ENCODE measurements around the gene MCM5. TPM values are rescaled to one million over a fixed set of nuclear protein-coding genes. Genes with fewer than 3 reads are reported as not detected.
"Not testable (repeated sequence)": the region's sequence is repeated elsewhere in the genome, so short reads cannot be mapped to it uniquely, and the experiment has no call there.

Gene MCM5
- total RNA-seq, 2 donors from 2014 or later: 11.0 to 21.9 TPM

DNA sequence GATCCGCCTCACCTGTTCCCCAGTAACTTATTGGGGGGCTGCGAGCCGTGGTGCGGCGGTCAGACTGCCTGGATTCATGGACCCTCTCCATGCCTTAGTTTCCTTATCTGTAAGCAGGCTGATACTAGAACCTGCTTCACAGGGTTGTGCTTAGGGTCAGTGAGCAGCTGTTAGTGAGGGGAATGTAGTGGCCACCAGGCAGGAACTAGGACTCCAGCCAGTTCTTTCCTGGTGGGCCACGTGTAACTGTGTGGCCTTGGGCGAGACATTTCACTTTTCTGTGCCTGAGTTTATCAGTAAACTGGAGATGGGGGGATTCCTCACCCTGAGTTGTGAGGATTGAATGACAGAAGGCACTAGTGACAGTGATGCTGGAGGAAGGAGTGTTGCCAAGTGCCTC lies 24.8 kb downstream of the MCM5 start:
- intact Hi-C loops (cut with DNase I): no loop called here
- DNase-seq: no peak
- no peak for ATAC-seq

DNA sequence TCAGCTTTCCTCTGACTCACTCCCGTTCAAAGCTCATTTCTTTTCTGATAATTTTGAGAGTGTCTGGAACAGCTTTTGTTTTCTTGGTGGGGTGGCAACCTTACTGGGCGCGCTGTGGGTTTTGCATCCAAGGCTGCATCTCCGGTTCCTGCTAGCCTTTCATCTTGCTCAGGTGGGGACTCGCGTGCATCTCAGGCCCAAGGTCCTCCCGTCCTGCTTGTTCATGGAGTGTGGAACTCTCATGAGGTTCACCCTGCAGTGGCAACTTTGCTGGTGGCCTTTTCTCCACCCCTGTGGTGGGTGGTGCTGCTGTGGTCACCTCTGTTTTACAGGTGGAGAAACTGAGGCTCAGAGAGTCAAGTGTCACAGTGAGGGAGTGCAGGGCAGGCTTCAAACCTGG lies 25.6 kb downstream of the MCM5 start:
- DNase-seq: no peak
- intact Hi-C loops (cut with DNase I): no loop called here
- ATAC-seq: no peak

DNA sequence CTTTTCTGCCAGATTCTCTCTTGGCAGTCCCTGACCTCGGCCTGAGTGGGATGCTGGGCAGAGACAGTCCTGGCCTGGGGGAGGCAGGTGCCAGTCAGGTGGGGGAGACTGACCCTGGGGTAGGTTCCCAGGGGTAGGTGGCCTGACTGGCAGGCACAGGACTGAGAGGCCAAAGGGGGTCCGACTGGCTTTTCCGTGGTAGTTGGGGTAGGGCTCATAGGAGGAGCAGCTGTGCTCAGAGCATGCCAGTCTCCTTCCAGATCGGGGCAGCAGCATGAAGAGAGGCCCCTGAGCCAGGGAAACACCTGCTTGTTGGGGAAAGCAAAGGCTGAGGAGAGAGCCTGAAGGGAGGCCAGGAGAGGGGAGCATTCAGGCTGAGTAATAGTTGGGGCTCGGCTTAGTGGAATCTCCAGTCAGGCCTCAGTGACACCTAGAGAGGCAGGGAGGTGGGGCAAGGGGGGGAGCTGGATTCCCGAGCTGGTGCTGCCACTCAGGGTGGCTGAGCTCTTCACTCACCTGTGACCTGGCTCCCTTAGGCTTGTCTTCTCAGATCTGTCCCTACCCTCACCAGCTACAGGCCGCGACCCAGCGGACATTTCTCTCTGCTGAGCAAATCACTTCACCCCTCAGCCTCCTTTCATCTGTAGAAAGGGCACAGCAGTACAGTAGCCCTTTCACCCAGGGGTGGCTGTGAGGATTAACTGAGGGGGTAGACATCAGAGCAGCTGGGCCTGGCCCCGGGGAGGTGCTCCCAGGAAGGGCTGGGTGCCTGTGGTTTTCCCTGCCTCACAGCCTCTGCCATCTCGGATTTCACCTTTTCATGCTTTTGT lies 26.2 kb downstream of the MCM5 start:
- intact Hi-C loops (cut with DNase I): no loop called here
- no peak for ATAC-seq
- no peak for DNase-seq

DNA sequence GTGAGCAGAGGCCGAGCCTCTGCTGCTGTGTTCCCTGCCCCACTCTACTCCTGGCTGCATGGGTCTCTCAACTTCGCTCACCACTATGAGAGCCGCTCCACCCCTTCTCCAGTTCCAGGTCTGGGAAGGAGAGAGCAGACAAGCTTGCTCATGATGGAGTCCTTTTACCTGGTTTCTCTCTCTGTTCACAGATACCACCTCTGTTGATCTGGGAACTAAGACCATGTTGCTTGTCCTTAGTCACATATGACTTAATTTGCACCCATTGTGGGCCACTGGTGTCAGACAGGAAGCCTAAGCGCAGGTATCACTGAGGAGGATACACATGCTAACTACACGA lies 26.8 kb downstream of the MCM5 start:
- ATAC-seq (no peak), DNase-seq (no peak)
- intact Hi-C loops (cut with DNase I): no loop called here

DNA sequence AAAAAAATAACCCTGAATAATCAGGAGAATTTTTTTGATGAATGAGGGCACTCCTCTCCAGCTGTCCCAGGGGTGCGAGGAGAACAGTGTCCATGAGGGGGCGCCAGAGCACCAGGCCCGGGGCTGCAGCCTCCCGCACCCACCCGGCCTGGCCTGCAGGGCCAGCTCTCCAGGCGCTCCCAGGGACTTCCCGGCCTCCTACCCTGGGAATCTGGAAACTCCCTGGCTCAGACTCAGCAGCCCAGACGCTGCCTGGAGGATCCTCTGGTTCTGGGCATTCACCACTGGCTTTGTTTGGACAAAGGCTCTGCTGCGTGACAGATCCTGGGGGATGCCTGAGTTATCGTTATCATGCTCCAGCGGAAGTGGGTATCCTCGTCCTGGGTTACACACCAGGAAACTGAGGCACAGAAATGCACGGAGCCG lies 31.0 kb downstream of the MCM5 start:
- DNase-seq (peak; percentile 91), ATAC-seq (peak; percentile 97 to 98)
- intact Hi-C loops (cut with DNase I): loop anchor here (1.0 to 10.0 kb wide), 3 partner anchors 151 to 694 kb away; no protein-coding TSS in a partner anchor

DNA sequence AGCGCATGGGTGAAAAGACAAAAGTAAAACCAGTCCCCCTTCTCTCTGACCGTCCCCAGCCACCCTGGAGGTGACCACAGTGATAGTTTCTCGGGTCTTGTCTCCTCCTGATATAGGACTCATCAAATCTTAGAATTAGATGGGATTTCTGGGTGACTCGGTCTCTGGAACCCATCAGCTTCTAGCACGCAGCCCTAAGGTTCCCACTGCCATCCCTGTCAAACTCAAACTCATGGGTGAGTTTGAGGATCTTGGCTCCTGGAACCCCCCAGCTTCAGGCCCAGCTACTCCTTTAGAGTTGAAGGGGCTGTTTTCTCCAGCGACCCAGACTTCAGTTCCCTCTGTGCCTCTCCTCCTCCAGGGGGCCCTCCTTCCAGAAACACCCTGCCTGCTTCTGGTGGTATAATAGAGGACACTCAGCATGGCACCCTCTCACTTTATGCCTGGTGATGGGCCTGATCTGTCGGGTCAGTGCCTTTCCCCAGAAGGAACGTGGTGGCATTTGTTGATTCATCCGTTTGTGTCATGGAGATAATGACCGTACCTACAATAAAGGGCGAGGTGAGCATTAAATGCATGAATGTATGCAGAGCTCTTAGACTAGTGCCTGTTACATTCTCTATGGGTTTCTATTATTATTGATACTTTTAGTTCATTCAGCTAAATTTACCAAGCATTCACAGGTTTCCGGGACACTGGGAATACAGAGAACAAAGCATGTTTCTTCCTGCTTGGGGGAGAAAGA lies 31.7 kb downstream of the MCM5 start:
- intact Hi-C loops (cut with DNase I): loop anchor here (1.0 to 10.0 kb wide), 3 partner anchors 151 to 693 kb away; no protein-coding TSS in a partner anchor
- DNase-seq: no peak
- no peak for ATAC-seq

DNA sequence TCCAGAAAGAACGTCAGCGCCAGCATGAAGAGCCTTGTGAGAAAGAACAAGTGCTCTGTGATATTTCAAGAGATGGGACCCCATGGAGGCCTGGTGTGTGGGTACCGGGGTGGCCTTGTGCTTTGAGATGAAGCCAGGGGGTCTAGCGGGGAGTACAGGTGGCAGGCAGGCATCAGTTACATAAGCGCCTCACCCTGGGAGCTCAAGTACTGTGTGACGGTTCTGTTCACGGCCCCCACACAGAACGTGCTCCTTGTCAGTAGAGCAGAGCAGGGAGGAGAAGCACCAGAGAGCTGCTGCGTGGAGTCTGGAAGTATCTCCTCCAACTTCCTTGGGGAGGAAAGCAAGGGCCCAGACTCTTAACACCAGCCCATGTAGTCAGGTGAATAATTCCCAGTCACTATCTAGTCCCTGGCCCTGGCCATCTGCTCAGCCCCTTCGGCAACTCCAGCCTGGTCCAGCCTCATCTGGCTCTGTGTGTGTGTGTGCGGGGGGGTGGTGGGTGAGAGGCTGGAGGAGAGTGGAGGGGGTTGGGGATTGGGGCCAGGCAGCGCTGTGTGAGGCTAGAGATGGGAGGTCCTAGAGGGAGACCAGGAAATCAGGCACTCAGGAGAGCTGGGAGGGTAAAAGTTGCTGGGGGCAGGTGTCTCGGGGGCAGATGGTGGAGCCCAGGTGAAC lies 32.4 kb downstream of the MCM5 start:
- intact Hi-C loops (cut with DNase I): loop anchor here in 1 of 2 donors (5.0 to 10.0 kb wide), 2 partner anchors 150 to 692 kb away; no protein-coding TSS in a partner anchor
- DNase-seq: no peak
- ATAC-seq: no peak

DNA sequence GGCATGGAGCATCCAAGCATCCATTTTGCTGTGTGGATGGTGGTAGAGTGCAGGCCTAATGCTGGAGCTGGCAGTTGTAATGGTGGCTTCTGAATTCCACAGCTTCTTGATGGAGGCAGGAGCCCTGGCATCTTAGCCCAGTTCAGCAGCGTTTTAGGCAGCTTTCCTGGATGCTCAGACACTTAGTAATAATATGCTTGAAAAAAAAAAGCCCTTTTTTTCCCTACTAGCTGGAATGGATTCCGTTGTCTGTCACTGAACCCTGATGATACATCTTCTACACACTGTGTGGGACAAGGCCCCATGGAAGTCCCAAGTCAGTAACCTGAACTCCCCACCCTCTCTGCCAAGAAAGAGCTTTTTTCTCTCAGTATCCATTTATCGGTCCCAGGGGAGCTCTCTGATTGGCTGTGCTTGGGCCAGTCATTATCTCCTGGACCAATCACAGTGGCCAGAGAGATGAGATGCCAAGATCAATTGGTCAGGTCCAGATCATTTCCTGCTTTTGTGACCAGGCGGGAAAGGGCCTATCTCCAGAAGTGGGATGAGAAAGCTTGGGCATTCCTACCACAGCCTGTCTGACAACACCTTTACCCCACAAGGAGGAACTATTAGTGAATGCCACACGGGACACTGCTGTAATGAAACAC lies 34.2 kb downstream of the MCM5 start:
- no peak for DNase-seq
- no peak for ATAC-seq
- intact Hi-C loops (cut with DNase I): loop anchor here in 1 of 2 donors (5.0 to 10.0 kb wide), 2 partner anchors 148 to 691 kb away; no protein-coding TSS in a partner anchor

DNA sequence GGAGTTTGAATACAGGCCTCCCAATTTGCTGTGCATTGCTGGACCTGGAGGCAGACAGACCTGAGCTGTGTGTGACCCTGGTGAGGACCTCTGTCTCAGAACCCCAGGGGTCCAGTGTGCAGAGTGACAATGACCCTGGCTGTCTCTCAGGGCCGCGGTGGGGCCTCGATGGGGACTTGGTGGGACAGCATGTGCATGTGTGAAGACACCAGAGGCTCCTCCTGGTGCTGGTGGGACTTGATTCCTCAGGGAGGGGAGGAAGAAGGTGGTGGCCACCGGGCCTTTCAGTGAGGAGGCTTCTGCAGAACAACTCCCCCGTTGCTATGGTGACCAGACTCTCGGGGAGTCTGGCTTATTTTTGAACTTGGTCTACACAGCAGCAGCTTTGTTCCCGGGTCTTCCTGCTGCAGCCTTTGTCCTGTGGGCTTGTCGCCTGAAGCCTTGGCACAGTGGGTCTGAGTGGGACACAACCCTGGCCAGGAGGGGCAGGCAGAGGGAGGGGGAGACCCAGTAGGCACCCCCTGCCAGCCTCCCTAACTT lies 35.3 kb downstream of the MCM5 start:
- no peak for ATAC-seq
- intact Hi-C loops (cut with DNase I): loop anchor here in 1 of 2 donors (10.0 kb wide), 1 partner anchor 690 kb away; no protein-coding TSS in a partner anchor
- DNase-seq: no peak

DNA sequence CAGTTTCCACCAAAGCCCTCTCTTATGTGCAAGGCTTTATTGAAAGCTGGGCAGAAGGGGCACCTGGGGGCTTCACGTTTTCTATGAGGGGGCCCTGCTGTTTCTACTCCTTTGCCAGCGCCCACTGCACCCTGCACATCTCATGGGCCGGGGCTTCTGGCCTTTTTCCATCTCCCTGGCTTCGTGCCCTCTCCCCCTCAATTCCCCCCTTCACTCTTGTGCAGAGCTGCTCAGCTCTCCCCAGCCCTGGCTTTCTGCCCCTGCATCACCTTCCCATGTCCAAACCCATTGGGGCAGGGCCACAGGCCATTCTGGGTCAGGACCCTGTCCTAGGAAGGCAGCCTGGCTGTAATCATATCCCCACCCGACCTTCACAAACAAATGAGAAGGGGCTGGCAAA lies 36.5 kb downstream of the MCM5 start:
- no peak for DNase-seq
- intact Hi-C loops (cut with DNase I): loop anchor here in 1 of 2 donors (10.0 kb wide), 1 partner anchor 688 kb away; no protein-coding TSS in a partner anchor
- ATAC-seq: no peak

DNA sequence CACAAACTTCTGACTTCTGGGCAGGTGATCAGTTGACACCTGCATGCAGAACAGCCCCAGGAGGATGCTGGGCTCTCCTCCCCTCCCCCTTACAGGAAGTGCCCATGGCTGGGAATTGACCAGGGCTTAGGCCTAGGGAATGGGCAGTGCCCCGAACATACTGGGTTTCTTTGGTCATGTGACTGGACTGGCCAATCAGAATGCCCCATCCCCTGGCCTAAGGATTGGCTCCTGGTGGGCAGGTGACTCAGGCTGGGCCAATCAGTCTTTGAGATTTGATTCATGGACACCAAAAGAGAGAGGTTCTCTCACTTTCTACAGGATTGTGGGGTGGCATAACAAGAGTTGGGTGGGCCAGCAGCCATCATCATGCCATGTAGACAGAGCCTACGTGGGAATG lies 37.1 kb downstream of the MCM5 start:
- intact Hi-C loops (cut with DNase I): loop anchor here in 1 of 2 donors (10.0 kb wide), 1 partner anchor 688 kb away; no protein-coding TSS in a partner anchor
- ATAC-seq (no peak), DNase-seq (no peak)

DNA sequence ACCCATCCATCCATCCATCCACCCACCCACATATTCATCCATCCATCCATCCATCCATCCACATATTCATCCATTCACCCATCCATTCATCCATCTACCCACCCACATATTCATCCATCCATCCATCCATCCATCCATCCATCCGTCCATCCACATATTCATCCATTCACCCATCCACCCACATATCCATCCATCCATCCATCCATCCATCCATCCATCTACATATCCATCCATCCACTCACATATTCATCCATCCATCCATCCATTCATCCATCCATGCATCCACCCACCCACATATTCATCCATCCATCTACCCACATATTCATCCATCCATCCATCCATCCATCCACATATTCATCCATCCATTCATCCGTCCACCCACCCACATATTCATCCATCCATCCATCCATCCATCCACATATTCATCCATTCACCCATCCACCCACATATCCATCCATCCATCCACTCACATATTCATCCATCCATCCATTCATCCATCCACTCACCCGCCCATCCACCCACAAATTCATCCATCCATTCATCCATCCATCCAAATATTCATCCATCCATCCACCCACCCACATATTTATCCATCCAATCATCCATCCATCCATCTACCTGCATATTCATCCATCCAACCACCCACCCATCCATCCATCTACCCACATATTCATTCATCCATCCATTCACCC lies 38.9 kb downstream of the MCM5 start:
- ATAC-seq: not testable (repeated sequence)
- intact Hi-C loops (cut with DNase I): loop anchor here in 1 of 2 donors (10.0 kb wide), 1 partner anchor 686 kb away; no protein-coding TSS in a partner anchor

DNA sequence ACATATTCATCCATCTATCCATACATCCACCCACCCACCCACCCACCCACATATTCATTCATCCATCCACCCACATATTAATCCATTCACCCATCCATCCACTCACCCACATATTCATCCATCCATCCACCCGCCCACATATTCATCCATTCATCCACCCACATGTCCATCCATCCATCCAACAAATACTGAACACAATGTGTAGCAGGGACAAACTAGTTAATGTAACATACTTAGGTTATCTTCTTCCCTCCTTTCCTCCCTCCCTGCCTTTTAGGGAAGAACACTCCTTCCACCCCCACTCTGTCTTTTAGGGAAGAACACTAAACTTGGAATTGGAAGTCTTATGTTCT lies 39.4 kb downstream of the MCM5 start:
- ATAC-seq (no peak), DNase-seq (no peak)
- intact Hi-C loops (cut with DNase I): loop anchor here in 1 of 2 donors (10.0 kb wide), 1 partner anchor 685 kb away; no protein-coding TSS in a partner anchor

More for the DNA sequence above, 38.9 kb downstream of the MCM5 start:
- not testable (repeated sequence) for DNase-seq

DNA sequence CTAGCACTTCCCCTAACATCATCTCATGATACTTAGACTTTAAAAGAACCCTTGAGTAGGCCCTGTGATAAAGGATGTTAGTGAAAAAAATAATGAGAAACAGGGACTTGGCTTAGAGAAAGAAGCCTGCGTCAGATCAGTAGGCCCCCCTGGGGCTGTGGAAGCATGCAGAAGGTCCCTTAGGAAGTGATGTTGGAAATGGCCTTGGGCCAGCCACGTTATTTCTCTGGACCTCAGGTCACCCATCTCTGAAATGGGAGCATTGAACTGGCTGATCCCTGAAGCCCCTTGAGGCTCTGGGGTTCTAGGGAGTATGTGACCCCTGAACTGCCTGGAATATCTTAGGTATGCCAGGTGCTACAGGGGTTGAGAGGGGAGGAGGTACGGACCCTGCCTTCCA lies 40.2 kb downstream of the MCM5 start:
- ATAC-seq (peak in 1 of 2 donors; percentile 30), DNase-seq (no peak)
- intact Hi-C loops (cut with DNase I): no loop called here

DNA sequence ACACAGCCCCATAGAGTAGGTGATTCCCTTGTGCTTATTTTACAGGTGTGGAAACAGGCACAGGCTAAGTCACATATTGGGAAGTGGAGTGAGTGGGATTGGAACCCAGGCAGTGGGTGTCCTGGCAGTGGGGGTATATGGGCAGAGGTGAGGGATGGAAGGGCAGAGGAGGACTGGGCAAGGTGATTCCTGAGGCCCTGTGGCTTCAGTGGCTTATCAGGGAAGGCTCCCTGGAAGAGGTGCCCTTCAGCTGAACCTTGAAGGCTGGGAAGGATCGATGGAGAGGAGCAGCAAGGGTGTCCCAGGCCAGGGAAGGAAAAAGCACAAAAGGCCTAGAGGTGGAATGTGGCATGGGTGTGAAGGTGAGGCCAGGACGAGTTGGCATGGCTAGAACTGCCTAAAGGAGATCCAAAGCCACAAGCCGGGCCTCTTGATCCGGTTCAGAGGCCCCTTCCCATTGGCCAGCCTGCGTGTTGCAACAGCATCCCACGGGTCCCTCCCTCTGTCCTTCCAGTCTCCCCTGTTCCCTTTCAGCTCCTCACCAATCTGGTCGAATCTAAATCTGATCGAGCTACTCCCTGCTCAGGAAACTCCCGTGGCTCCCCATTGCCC lies 41.7 kb downstream of the MCM5 start:
- DNase-seq (no peak), ATAC-seq (no peak)
- intact Hi-C loops (cut with DNase I): no loop called here

DNA sequence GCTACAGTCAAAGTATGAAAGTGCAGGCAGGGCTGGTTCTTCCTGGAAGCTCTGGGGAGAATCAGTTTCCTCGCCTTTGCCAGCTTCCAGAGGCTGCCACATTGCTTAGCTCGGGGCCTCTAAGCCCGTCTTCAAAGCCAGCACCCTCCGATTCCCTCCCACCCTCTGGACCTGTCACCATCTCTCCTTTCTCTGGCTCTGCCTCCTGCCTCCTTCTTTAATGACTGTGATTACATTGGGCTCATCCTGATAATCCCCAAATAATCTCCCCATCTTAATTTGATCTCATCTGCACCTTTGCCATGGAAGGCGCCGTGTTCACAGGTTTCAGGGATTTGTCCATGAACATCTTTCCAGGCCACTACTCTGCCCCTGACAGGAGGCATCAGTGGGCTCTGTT lies 42.5 kb downstream of the MCM5 start:
- ATAC-seq (no peak), DNase-seq (no peak)
- intact Hi-C loops (cut with DNase I): no loop called here

DNA sequence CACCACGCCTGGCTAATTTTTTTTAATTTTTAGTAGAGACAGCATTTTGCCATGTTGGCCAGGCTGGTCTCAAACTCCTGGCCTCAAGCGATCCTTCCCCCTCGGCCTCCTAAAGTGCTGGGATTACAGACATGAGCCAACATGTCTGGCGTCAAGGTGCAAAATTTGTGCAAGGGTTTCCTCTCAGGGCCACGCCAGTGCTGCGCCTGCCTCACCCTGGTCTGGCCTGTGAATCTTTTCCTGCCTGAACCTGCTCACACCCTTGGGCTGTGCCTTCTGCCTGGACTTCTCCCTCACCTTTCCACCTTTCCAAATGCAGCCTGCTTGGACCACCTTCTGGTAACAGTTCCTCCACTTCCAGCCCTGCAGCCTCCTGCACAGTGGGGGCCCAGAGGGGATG lies 43.4 kb downstream of the MCM5 start:
- DNase-seq: no peak
- intact Hi-C loops (cut with DNase I): no loop called here
- ATAC-seq: no peak
